MM.1S (cell line): ENCODE measurements around the gene PSMB10.

Experiments used
- DNase-seq: peaks from one replicate; pipeline ENCODE4 v3.0.0-alpha.2; 2015
- H2AFZ ChIP-seq: fragments of 300-600 bp; sonication (generic); 2 replicates; pipeline ENCODE4 v1.6.0; 2016; ENCODE audit warnings: antibody characterized with exemption, low read length
- H3F3A ChIP-seq: fragments of 300-600 bp; sonication (generic); 2 replicates; pipeline ENCODE4 v1.6.1; 2016; ENCODE audit warnings: mild to moderate bottlenecking, antibody characterized with exemption, low read length, moderate library complexity, mixed read lengths; ENCODE audit not compliant: insufficient read depth
- H3K27ac ChIP-seq: fragments of 300-600 bp; sonication (generic); 2 replicates; pipeline ENCODE4 v1.5.1; 2016; ENCODE audit warnings: mild to moderate bottlenecking, low read length
- H3K27me3 ChIP-seq: fragments of 300-600 bp; sonication (generic); replicated peaks from 2 replicates; pipeline ENCODE4 v1.6.0; 2016; ENCODE audit warnings: low read length; ENCODE audit not compliant: insufficient read depth
- H3K36me3 ChIP-seq: fragments of 300-600 bp; sonication (generic); replicated peaks from 2 replicates; pipeline ENCODE4 v1.6.1; 2016; ENCODE audit warnings: mild to moderate bottlenecking, low read length, mixed read lengths; ENCODE audit not compliant: insufficient read depth
- H3K4me1 ChIP-seq: fragments of 300-600 bp; sonication (generic); 2 replicates; pipeline ENCODE4 v1.6.1; 2016; ENCODE audit warnings: low read length, mixed read lengths
- H3K4me2 ChIP-seq: fragments of 300-600 bp; sonication (generic); 2 replicates; pipeline ENCODE4 v1.6.0; 2016; ENCODE audit warnings: low read depth, low read length
- H3K4me3 ChIP-seq: fragments of 300-600 bp; sonication (generic); 2 replicates; pipeline ENCODE4 v1.5.1; 2016; ENCODE audit warnings: low read length, mixed read lengths
- H3K79me2 ChIP-seq: fragments of 300-600 bp; sonication (generic); 2 replicates; pipeline ENCODE4 v1.6.1; 2016; ENCODE audit warnings: mixed run types, low read length, mixed read lengths
- H3K9ac ChIP-seq: fragments of 300-600 bp; sonication (generic); 2 replicates; pipeline ENCODE4 v1.6.1; 2016; ENCODE audit warnings: low read length, mixed read lengths
- H3K9me2 ChIP-seq: fragments of 300-600 bp; sonication (generic); replicated peaks from 2 replicates; pipeline ENCODE4 v1.6.1; 2016; ENCODE audit warnings: mild to moderate bottlenecking, low read length, mixed read lengths; ENCODE audit not compliant: insufficient read depth
- H3K9me3 ChIP-seq: fragments of 300-600 bp; sonication (generic); replicated peaks from 2 replicates; pipeline ENCODE4 v1.6.1; 2016; ENCODE audit warnings: mild to moderate bottlenecking, low read length, mixed read lengths; ENCODE audit not compliant: insufficient read depth
- H4K20me1 ChIP-seq: fragments of 300-600 bp; sonication (generic); 2 replicates; pipeline ENCODE4 v1.6.1; 2016; ENCODE audit warnings: mild to moderate bottlenecking, low read length, moderate library complexity, mixed read lengths; ENCODE audit not compliant: insufficient read depth
- CTCF ChIP-seq: fragments of 300-600 bp; sonication (generic); IDR thresholded peaks from 2 replicates; pipeline ENCODE4 v1.5.1; 2016; ENCODE audit warnings: antibody characterized with exemption, low read length, mixed read lengths
- EZH2 ChIP-seq: fragments of 300-600 bp; sonication (generic); optimal IDR thresholded peaks from 2 replicates; pipeline ENCODE3; 2017; ENCODE audit warnings: low read depth, mild to moderate bottlenecking, antibody characterized with exemption, low read length, mixed read lengths
- EZH2phosphoT487 ChIP-seq: fragments of 300-600 bp; sonication (generic); IDR thresholded peaks from 2 replicates; pipeline ENCODE4 v1.6.1; 2018; ENCODE audit warnings: antibody characterized with exemption, low read length

PSMB10 gene

GRCh38 chr16:67962135-67962534 is 25.5 kb upstream of the PSMB10 start:
- H3K27ac ChIP-seq = no peak overlapping the region
- no peak overlapping the region for H3K9ac ChIP-seq
- H3K27me3 ChIP-seq = no peaks in the 10 kb centered on the region
- DNase-seq = no peak
- no peak for TF ChIP-seq EZH2phosphoT487
- no peak for TF ChIP-seq CTCF
- TF ChIP-seq EZH2 = no peak
- H2AFZ ChIP-seq = no peak overlapping the region
- no peaks in the 10 kb centered on the region for H3K36me3 ChIP-seq
- H3F3A ChIP-seq = peaks cover 15% of the 10 kb centered on the region
- H3K4me3 ChIP-seq = no peak overlapping the region
- H3K9me2 ChIP-seq = no peaks in the 10 kb centered on the region
- H3K4me2 ChIP-seq = no peak overlapping the region
- H3K9me3 ChIP-seq = no peaks in the 10 kb centered on the region
- no peaks in the 10 kb centered on the region for H4K20me1 ChIP-seq
- H3K4me1 ChIP-seq = peaks cover 31% of the 10 kb centered on the region
- H3K79me2 ChIP-seq = peaks cover 13% of the 10 kb centered on the region

- H3K79me2 ChIP-seq = peaks cover 8% of the 10 kb centered on the region
- H3K36me3 ChIP-seq = no peaks in the 10 kb centered on the region
- H3K4me3 ChIP-seq = no peak overlapping the region
- no peak overlapping the region for H2AFZ ChIP-seq
- TF ChIP-seq EZH2 = no peak
- TF ChIP-seq CTCF = no peak
- TF ChIP-seq EZH2phosphoT487 = no peak
- no peaks in the 10 kb centered on the region for H3K9me3 ChIP-seq
- no peak overlapping the region for H3K9ac ChIP-seq
- H3F3A ChIP-seq = peaks cover 15% of the 10 kb centered on the region
- no peak overlapping the region for H3K27ac ChIP-seq
- H3K4me1 ChIP-seq = peaks cover 26% of the 10 kb centered on the region
- no peaks in the 10 kb centered on the region for H3K27me3 ChIP-seq
- H3K4me2 ChIP-seq = no peak overlapping the region
- no peaks in the 10 kb centered on the region for H3K9me2 ChIP-seq
- H4K20me1 ChIP-seq = no peaks in the 10 kb centered on the region
- no peak for DNase-seq
These were observed 24.9 kb upstream of the PSMB10 start for GRCh38 chr16:67961551-67961957.

- no peak for DNase-seq
- Histone ChIP-seq H2AFZ (no peak overlapping the region), H3K4me3 (no peak overlapping the region), H3K9me2 (no peaks in the 10 kb centered on the region), H3F3A (peaks cover 4% of the 10 kb centered on the region), H3K9me3 (no peaks in the 10 kb centered on the region), H3K4me1 (peaks cover 12% of the 10 kb centered on the region), H4K20me1 (no peaks in the 10 kb centered on the region), H3K79me2 (peaks cover 8% of the 10 kb centered on the region), H3K4me2 (no peak overlapping the region), H3K9ac (no peak overlapping the region), H3K27me3 (no peaks in the 10 kb centered on the region), H3K36me3 (no peaks in the 10 kb centered on the region), H3K27ac (no peak overlapping the region)
- TF ChIP-seq EZH2 = no peak
- no peak for TF ChIP-seq EZH2phosphoT487
- no peak for TF ChIP-seq CTCF
These were observed 23.1 kb upstream of the PSMB10 start for GRCh38 chr16:67959536-67960329.
